HepG2 (cell line): ENCODE results near the gene SLC29A1. TPM values are rescaled to one million over a fixed set of nuclear protein-coding genes. Genes with fewer than 3 reads are reported as not detected.
A peak's percentile ranks its signal among the peaks of the same experiment; 100 is the strongest.

Source experiments
- CSRNP1 ChIP-seq: sonication (generic); formaldehyde crosslinking; IDR thresholded peaks from 2 replicates; pipeline ENCODE4 v1.8.1; 2023; ENCODE audit warnings: mild to moderate bottlenecking, missing genetic modification reagents
- DNMT1 ChIP-seq: sonication (generic); formaldehyde crosslinking; IDR thresholded peaks from 2 replicates; pipeline ENCODE4 v1.5.1; 2020; ENCODE audit warnings: mild to moderate bottlenecking, missing genetic modification reagents
- GTF2F1 ChIP-seq: fragments of 150-350 bp; IDR thresholded peaks from 2 replicates; pipeline ENCODE4 v1.6.1; 2014; ENCODE audit warnings: low read length
- KAT8 ChIP-seq: IDR thresholded peaks from 2 replicates; pipeline ENCODE4 v1.6.1; 2016; ENCODE audit warnings: missing genetic modification reagents, missing compliant biosample characterization
- NR3C1 ChIP-seq: sonication (generic); formaldehyde crosslinking; IDR thresholded peaks from 2 replicates; pipeline ENCODE4 v1.4.0; 2020; ENCODE audit warnings: missing genetic modification reagents
- SNAPC2 ChIP-seq: sonication (generic); formaldehyde crosslinking; IDR thresholded peaks from 2 replicates; pipeline ENCODE4 v1.8.1; 2022; ENCODE audit warnings: mild to moderate bottlenecking, missing genetic modification reagents
- ZBED4 ChIP-seq: sonication (generic); formaldehyde crosslinking; IDR thresholded peaks from 2 replicates; pipeline ENCODE4 v1.4.0; 2020; ENCODE audit warnings: missing genetic modification reagents, borderline replicate concordance
- ZC3H4 ChIP-seq: sonication (generic); formaldehyde crosslinking; IDR thresholded peaks from 2 replicates; pipeline ENCODE4 v1.4.0; 2020; ENCODE audit warnings: missing genetic modification reagents, borderline replicate concordance
- ZFP37 ChIP-seq: sonication (generic); formaldehyde crosslinking; IDR thresholded peaks from 2 replicates; pipeline ENCODE4 v1.4.0; 2020; ENCODE audit warnings: missing genetic modification reagents, borderline replicate concordance
- ZFYVE20 ChIP-seq: sonication (generic); formaldehyde crosslinking; IDR thresholded peaks from 2 replicates; pipeline ENCODE4 v1.8.0; 2023; ENCODE audit warnings: low read depth, mild to moderate bottlenecking, moderate library complexity, missing genetic modification reagents, borderline replicate concordance
- ZNF337 ChIP-seq: sonication (generic); formaldehyde crosslinking; IDR thresholded peaks from 2 replicates; pipeline ENCODE4 v1.5.1; 2020; ENCODE audit warnings: missing genetic modification reagents, low read depth, mild to moderate bottlenecking, borderline replicate concordance
- ZNF34 ChIP-seq: sonication (generic); formaldehyde crosslinking; IDR thresholded peaks from 2 replicates; pipeline ENCODE4 v1.4.0; 2020; ENCODE audit warnings: mild to moderate bottlenecking, missing genetic modification reagents, borderline replicate concordance
- ZNF362 ChIP-seq: sonication (generic); formaldehyde crosslinking; IDR thresholded peaks from 2 replicates; pipeline ENCODE4 v1.4.0; 2020; ENCODE audit warnings: missing genetic modification reagents, mild to moderate bottlenecking, borderline replicate concordance
- ZNF446 ChIP-seq: sonication (generic); formaldehyde crosslinking; IDR thresholded peaks from 2 replicates; pipeline ENCODE4 v1.5.0; 2020; ENCODE audit warnings: mild to moderate bottlenecking, missing genetic modification reagents
- ZNF75D ChIP-seq: sonication (generic); formaldehyde crosslinking; IDR thresholded peaks from 2 replicates; pipeline ENCODE4 v1.8.1; 2023; ENCODE audit warnings: missing genetic modification reagents, mild to moderate bottlenecking, borderline replicate concordance
- ZNF784 ChIP-seq: sonication (generic); formaldehyde crosslinking; IDR thresholded peaks from 2 replicates; pipeline ENCODE4 v1.5.1; 2020; ENCODE audit warnings: missing genetic modification reagents, mild to moderate bottlenecking, borderline replicate concordance
- polyA plus RNA-seq, 8 experiments: library from polyadenylated mRNA; depleted of rRNA in 3 of 8; stranded (reverse) in 7 of 8; unstranded in 1 of 8; fragments of >200 nt; fragmentation: Illumina TruSeq in 4 of 8; extraction: Trizol in 4 of 8; gene quantifications; 2 replicates each; pipeline versions ENCODE4 v1.2.1 to v1.2.3, GENCODE V29; 2011 to 2016; ENCODE audit warnings: low read depth in 4 of 8, missing spikeins in 1 of 8, mixed read lengths in 1 of 8; ENCODE audit not compliant: insufficient read depth in 1 of 8
- total RNA-seq, 5 experiments: library from RNA; depleted of rRNA; stranded (reverse); fragments of >200 nt; fragmentation: Illumina TruSeq; extraction: Trizol; gene quantifications; 2 replicates each; pipeline ENCODE4 v1.2.3, GENCODE V29; 2016; ENCODE audit warnings: low read depth in 1 of 5
- TF ChIP-seq, protein P1 (sequence below): sonication (generic); formaldehyde crosslinking; IDR thresholded peaks from 2 replicates; pipeline ENCODE4 v1.8.1; 2022; ENCODE audit warnings: low read depth, mild to moderate bottlenecking, missing genetic modification reagents

The SLC29A1 gene
- total and polyA plus RNA-seq, 2 of the 13 experiments (the other 11 are each of a cell fraction or from before 2014, with no cell fraction given) = 43.2 to 106 TPM

DNA sequence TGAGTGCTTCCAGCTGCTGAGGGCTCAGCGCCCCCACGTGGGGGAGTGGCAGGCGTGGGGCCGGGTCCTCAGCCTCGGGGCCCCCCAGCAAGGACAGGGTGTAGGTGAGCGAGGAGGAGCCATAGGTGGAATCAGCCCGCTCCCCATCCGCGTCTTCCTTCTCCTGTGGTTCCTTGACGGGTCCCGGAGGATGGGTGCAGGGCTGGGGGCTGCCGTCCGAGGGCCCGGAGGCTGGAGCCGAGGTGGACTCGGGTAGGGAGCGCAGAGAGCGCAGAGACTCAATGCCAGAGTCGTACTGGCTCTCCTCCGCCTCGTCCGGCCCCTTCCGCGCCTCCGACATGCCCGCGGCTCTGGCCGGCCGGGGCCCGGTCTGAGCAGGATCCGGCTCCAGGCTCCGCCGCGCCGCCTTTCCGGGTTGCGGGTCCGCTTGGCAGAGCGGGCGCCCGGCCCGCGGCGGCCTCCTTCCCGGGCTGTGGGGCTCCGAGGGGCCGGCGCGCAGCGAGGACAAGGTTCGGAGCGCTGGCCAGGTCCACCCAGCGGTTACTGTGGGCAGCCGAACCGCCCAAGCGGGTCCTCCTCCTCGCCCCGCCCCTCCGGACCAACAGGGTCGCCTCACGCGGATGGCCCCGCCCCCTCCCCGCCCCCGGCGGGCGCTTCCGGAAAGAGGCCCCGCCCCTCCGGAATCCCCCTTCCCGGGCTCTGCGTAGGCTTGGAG, 41.8 kb downstream of the SLC29A1 start, which contains the start of gene NFKBIE (continued):
- TF ChIP-seq CSRNP1 (CRISPR knock-in tag) (peak; percentile 86), ZNF446 (CRISPR knock-in tag) (peak; percentile 77; the same call in 1 of the 2 replicates), ZC3H4 (no peak), DNMT1 (0 out of 2 replicates have a peak, but pooled peaks have one; percentile 63), SNAPC2 (CRISPR knock-in tag) (no peak), ZNF337 (CRISPR knock-in tag) (no peak), ZNF75D (CRISPR knock-in tag) (no peak), NR3C1 (CRISPR knock-in tag) (no peak), ZNF784 (0 out of 2 replicates have a peak, but pooled peaks have one; percentile 24), ZNF34 (0 out of 2 replicates have a peak, but pooled peaks have one; percentile 24), GTF2F1 (no peak), ZNF362 (no peak; the same call in 1 of the 2 replicates), ZFYVE20 (CRISPR knock-in tag) (no peak), KAT8 (CRISPR knock-in tag) (peak; percentile 52; the same call in 1 of the 2 replicates), ZBED4 (CRISPR knock-in tag) (peak; percentile 98), ZFP37 (CRISPR knock-in tag) (no peak)
- TF ChIP-seq, protein P1, sequence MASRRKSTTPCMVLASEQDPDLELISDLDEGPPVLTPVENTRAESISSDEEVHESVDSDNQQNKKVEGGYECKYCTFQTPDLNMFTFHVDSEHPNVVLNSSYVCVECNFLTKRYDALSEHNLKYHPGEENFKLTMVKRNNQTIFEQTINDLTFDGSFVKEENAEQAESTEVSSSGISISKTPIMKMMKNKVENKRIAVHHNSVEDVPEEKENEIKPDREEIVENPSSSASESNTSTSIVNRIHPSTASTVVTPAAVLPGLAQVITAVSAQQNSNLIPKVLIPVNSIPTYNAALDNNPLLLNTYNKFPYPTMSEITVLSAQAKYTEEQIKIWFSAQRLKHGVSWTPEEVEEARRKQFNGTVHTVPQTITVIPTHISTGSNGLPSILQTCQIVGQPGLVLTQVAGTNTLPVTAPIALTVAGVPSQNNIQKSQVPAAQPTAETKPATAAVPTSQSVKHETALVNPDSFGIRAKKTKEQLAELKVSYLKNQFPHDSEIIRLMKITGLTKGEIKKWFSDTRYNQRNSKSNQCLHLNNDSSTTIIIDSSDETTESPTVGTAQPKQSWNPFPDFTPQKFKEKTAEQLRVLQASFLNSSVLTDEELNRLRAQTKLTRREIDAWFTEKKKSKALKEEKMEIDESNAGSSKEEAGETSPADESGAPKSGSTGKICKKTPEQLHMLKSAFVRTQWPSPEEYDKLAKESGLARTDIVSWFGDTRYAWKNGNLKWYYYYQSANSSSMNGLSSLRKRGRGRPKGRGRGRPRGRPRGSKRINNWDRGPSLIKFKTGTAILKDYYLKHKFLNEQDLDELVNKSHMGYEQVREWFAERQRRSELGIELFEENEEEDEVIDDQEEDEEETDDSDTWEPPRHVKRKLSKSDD (CRISPR knock-in tag) = no peak
